Measurements from ENCODE around the gene IPP.

GRCh38 chr1:45694823-45695222 lies 55.6 kb downstream of the IPP start:
- TF ChIP-seq POLR2A (IDR thresholded peaks at IDR 0.05) (no peak), CTCF (IDR thresholded peaks at IDR 0.05) (no peak), POLR2AphosphoS5 (IDR thresholded peaks at IDR 0.05) (no peak)

Data from breast epithelium (tissue), 3 donors.